Thoracic aorta (tissue), 2 donors: ENCODE results near the gene NEMP1. TPM values are rescaled to one million over a fixed set of nuclear protein-coding genes. Genes with fewer than 3 reads are reported as not detected.

Experiments
- ATAC-seq: fragments of 150-250 bp; one replicate; pipeline ENCODE4 v1.8.0; 2017; ENCODE audit warnings: low read depth; ENCODE audit not compliant: insufficient number of reproducible peaks, low FRiP score
- DNase-seq: peaks from one replicate; pipeline ENCODE4 v3.0.0-alpha.2; 2020; ENCODE audit warnings: low spot score
- H3K27ac ChIP-seq, 2 donors: fragments of 200-600 bp; sonication (generic); 1 replicate in 1 of 2; 2 replicates in 1 of 2; pipeline ENCODE4 v1.5.1; 2016; ENCODE audit warnings: mild to moderate bottlenecking in 2 of 2, moderate library complexity in 2 of 2
- H3K27me3 ChIP-seq: fragments of 200-600 bp; sonication (generic); replicated peaks from 2 replicates; pipeline ENCODE4 v1.6.0; 2016; ENCODE audit warnings: mild to moderate bottlenecking; ENCODE audit not compliant: insufficient read depth
- H3K36me3 ChIP-seq: fragments of 200-600 bp; sonication (generic); one replicate; pipeline ENCODE4 v1.5.1; 2016
- H3K4me1 ChIP-seq, 2 donors: fragments of 200-600 bp; sonication (generic); 1 replicate in 1 of 2; 2 replicates in 1 of 2; pipeline versions ENCODE4 v1.5.1 to v1.6.0; 2016; ENCODE audit warnings: low read depth in 2 of 2, mild to moderate bottlenecking in 1 of 2; ENCODE audit not compliant: control insufficient read depth in 1 of 2
- H3K4me3 ChIP-seq: fragments of 200-600 bp; sonication (generic); 2 replicates; pipeline ENCODE4 v1.5.1; 2016; ENCODE audit warnings: mild to moderate bottlenecking
- H3K9me3 ChIP-seq: fragments of 200-600 bp; sonication (generic); 2 replicates; pipeline ENCODE4 v1.5.1; 2016
- CTCF ChIP-seq: fragments of 200-600 bp; sonication (generic); IDR thresholded peaks from one replicate; pipeline ENCODE4 v1.5.1; 2019; ENCODE audit warnings: antibody characterized with exemption
- total RNA-seq, 2 donors: library from RNA; depleted of rRNA; stranded (reverse); fragments of >200 nt; gene quantifications; one replicate each; pipeline versions ENCODE4 v1.1.0 to v1.2.3, GENCODE V29; 2016

The NEMP1 gene
- total RNA-seq, 2 donors from 2014 or later, result 6.6 to 6.9 TPM

GRCh38 chr12:57110104-57111030 lies 31.8 kb upstream of the NEMP1 start:
- Histone ChIP-seq H3K4me3 (peak overlapping the region; percentile 79), H3K9me3 (no peaks in the 10 kb centered on the region), H3K27me3 (no peaks in the 10 kb centered on the region), H3K27ac (peak overlapping the region; percentile 95), H3K36me3 (peaks cover 25% of the 10 kb centered on the region), H3K4me1 (peaks cover 16 to 36% of the 10 kb centered on the region in 2 donors)
- no peak for TF ChIP-seq CTCF
- DNase-seq (no peak), ATAC-seq (peak; percentile 22)

- no peaks in the 10 kb centered on the region for H3K9me3 ChIP-seq
- DNase-seq, result no peak
- ATAC-seq, result no peak
- H3K36me3 ChIP-seq, result peaks cover 34% of the 10 kb centered on the region
- H3K27ac ChIP-seq, result peak overlapping the region; percentile 95
- H3K4me1 ChIP-seq, result peaks cover 16 to 36% of the 10 kb centered on the region in 2 donors
- H3K4me3 ChIP-seq, result peak overlapping the region; percentile 79
- no peak for TF ChIP-seq CTCF
- H3K27me3 ChIP-seq, result no peaks in the 10 kb centered on the region
Measured at GRCh38 chr12:57109207-57110103, 30.9 kb upstream of the NEMP1 start.

- no peak for DNase-seq
- H3K9me3 ChIP-seq, result no peaks in the 10 kb centered on the region
- peaks cover 16 to 33% of the 10 kb centered on the region in 2 donors for H3K4me1 ChIP-seq
- H3K4me3 ChIP-seq, result no peak overlapping the region
- H3K27ac ChIP-seq, result peak overlapping the region; percentile 5
- no peaks in the 10 kb centered on the region for H3K27me3 ChIP-seq
- H3K36me3 ChIP-seq, result peaks cover 39% of the 10 kb centered on the region
- no peak for TF ChIP-seq CTCF
- ATAC-seq, result no peak
Measured at GRCh38 chr12:57107456-57108155, 29.0 kb upstream of the NEMP1 start.

GRCh38 chr12:57106021-57106708 lies 27.6 kb upstream of the NEMP1 start:
- TF ChIP-seq CTCF, result no peak
- ATAC-seq (no peak), DNase-seq (no peak)
- no peak overlapping the region for H3K27ac ChIP-seq
- H3K9me3 ChIP-seq, result no peaks in the 10 kb centered on the region
- H3K36me3 ChIP-seq, result peaks cover 48% of the 10 kb centered on the region
- no peak overlapping the region for H3K4me3 ChIP-seq
- peaks cover 16 to 28% of the 10 kb centered on the region in 2 donors for H3K4me1 ChIP-seq
- H3K27me3 ChIP-seq, result no peaks in the 10 kb centered on the region
